DOHH2 (cell line): ENCODE results near the gene GGA1.

Experiments used
- CTCF ChIP-seq: fragments of 200-600 bp; sonication (generic); IDR thresholded peaks from one replicate; pipeline ENCODE4 v1.5.1; 2014; ENCODE audit warnings: antibody characterized with exemption, mild to moderate bottlenecking, low read depth, low read length; ENCODE audit not compliant: poor library complexity, severe bottlenecking
- EZH2phosphoT487 ChIP-seq: fragments of 200-600 bp; sonication (generic); IDR thresholded peaks from 2 replicates; pipeline ENCODE4 v1.6.1; 2017; ENCODE audit warnings: borderline replicate concordance, mild to moderate bottlenecking, antibody characterized with exemption, low read length, moderate library complexity, mixed read lengths

DNA sequence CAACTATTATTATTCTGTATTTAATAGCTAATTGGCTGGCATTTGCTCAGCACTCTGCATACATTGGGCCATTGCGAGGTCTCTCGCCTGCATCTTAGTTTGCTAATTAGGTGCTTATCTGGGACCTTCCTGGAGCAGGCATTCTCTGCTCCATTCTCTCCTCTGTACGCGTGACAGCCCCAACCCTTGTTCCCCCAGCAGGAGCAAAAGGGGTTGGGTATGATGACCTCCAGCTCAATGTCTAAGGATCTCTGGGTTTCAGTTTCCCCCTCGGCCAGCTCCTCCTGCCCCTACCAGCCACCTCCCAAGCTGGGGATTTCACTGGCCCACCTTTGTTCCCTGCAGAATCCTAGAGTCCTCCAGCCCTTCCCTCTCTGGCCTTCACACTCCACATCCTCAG lies 19.0 kb upstream of the GGA1 start:
- no peak for TF ChIP-seq CTCF
- no peak for TF ChIP-seq EZH2phosphoT487
